Measurements from ENCODE around the gene RNF144A. TPM values are rescaled to one million over a fixed set of nuclear protein-coding genes. Genes with fewer than 3 reads are reported as not detected.

Gene RNF144A
- total and polyA plus RNA-seq, 2 experiments from 2014 or later: 2.8 to 14.7 TPM

- Histone ChIP-seq H2AFZ (no peak overlapping the region), H3K36me3 (ENCODE audit: insufficient read depth) (no peaks in the 10 kb centered on the region), H3F3A (replicated peaks; ENCODE audit: low read depth) (no peaks in the 10 kb centered on the region), H3K4me2 (no peak overlapping the region), H3K4me3 (no peak overlapping the region), H4K20me1 (replicated peaks; ENCODE audit: insufficient read depth) (no peaks in the 10 kb centered on the region), H3K4me1 (ENCODE audit: insufficient read depth) (no peaks in the 10 kb centered on the region), H3K9me2 (ENCODE audit: insufficient read depth) (no peaks in the 10 kb centered on the region), H3K79me2 (replicated peaks; ENCODE audit: insufficient read depth) (no peaks in the 10 kb centered on the region), H3K27me3 (ENCODE audit: insufficient read depth) (no peaks in the 10 kb centered on the region), H3K27ac (ENCODE audit: low read depth) (no peak overlapping the region)
- H3K36me3 Mint-ChIP-seq (ENCODE audit: low read depth): peaks cover 5% of the 10 kb centered on the region; the same call in 1 of the 3 replicates
- H3K27ac Mint-ChIP-seq: no peak overlapping the region
- H3K27me3 Mint-ChIP-seq (ENCODE audit: insufficient read depth, low read depth, poor library complexity): peaks cover 3% of the 10 kb centered on the region
- DNase-seq (ENCODE audit: low spot score): no peak
- no peaks in the 10 kb centered on the region for H3K9me3 Mint-ChIP-seq
- ATAC-seq: no peak
- no peak overlapping the region for H3K4me3 Mint-ChIP-seq
- no peak for TF ChIP-seq EZH2phosphoT487 (IDR thresholded peaks at IDR 0.05; ENCODE audit: unreplicated experiment)
- TF ChIP-seq ZNF114 (CRISPR knock-in tag; IDR thresholded peaks at IDR 0.05): no peak
- H3K4me1 Mint-ChIP-seq: no peaks in the 10 kb centered on the region; the same call in 2 of the 3 replicates
These were observed 106.3 kb downstream of the RNF144A start for GRCh38 chr2:7023542-7023941.

DNA sequence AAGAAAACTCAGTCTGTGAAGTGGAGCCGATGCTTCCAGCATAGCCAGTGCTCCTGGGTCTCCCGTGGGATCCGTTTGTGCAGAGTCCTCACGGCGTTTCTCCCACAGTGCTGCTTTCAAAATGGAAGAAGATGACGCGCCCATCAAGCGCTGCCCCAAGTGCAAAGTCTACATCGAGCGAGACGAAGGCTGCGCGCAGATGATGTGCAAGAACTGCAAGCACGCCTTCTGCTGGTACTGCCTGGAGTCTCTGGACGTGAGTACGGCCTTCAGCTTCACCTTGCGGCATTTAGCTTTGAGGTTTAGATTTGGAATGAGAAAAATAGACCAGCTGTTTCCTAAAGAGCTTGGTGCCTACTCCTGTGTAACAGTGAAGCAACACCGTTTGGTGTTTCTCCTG, 107.0 kb downstream of the RNF144A start:
- Histone ChIP-seq H4K20me1 (replicated peaks; ENCODE audit: insufficient read depth) (no peaks in the 10 kb centered on the region), H3K4me1 (ENCODE audit: insufficient read depth) (no peaks in the 10 kb centered on the region), H3K27ac (ENCODE audit: low read depth) (no peak overlapping the region), H2AFZ (no peak overlapping the region), H3K27me3 (ENCODE audit: insufficient read depth) (no peaks in the 10 kb centered on the region), H3K36me3 (ENCODE audit: insufficient read depth) (no peaks in the 10 kb centered on the region), H3K79me2 (replicated peaks; ENCODE audit: insufficient read depth) (no peaks in the 10 kb centered on the region), H3K4me3 (no peak overlapping the region), H3F3A (replicated peaks; ENCODE audit: low read depth) (no peaks in the 10 kb centered on the region), H3K9me2 (ENCODE audit: insufficient read depth) (no peaks in the 10 kb centered on the region), H3K4me2 (no peak overlapping the region)
- H3K4me1 Mint-ChIP-seq: no peaks in the 10 kb centered on the region; the same call in 2 of the 3 replicates
- peaks cover 5% of the 10 kb centered on the region; the same call in 1 of the 3 replicates for H3K36me3 Mint-ChIP-seq (ENCODE audit: low read depth)
- H3K27ac Mint-ChIP-seq: no peak overlapping the region
- H3K27me3 Mint-ChIP-seq (ENCODE audit: insufficient read depth, low read depth, poor library complexity): peaks cover 3% of the 10 kb centered on the region
- H3K9me3 Mint-ChIP-seq: no peaks in the 10 kb centered on the region
- no peak overlapping the region for H3K4me3 Mint-ChIP-seq
- no peak for ATAC-seq
- no peak for DNase-seq (ENCODE audit: low spot score)
- no peak for TF ChIP-seq EZH2phosphoT487 (IDR thresholded peaks at IDR 0.05; ENCODE audit: unreplicated experiment)
- no peak for TF ChIP-seq EZH2 (IDR thresholded peaks at IDR 0.05; ENCODE audit: low read depth, unreplicated experiment)
- TF ChIP-seq JUNB (IDR thresholded peaks at IDR 0.05; ENCODE audit: unreplicated experiment): no peak
- TF ChIP-seq, protein P1, sequence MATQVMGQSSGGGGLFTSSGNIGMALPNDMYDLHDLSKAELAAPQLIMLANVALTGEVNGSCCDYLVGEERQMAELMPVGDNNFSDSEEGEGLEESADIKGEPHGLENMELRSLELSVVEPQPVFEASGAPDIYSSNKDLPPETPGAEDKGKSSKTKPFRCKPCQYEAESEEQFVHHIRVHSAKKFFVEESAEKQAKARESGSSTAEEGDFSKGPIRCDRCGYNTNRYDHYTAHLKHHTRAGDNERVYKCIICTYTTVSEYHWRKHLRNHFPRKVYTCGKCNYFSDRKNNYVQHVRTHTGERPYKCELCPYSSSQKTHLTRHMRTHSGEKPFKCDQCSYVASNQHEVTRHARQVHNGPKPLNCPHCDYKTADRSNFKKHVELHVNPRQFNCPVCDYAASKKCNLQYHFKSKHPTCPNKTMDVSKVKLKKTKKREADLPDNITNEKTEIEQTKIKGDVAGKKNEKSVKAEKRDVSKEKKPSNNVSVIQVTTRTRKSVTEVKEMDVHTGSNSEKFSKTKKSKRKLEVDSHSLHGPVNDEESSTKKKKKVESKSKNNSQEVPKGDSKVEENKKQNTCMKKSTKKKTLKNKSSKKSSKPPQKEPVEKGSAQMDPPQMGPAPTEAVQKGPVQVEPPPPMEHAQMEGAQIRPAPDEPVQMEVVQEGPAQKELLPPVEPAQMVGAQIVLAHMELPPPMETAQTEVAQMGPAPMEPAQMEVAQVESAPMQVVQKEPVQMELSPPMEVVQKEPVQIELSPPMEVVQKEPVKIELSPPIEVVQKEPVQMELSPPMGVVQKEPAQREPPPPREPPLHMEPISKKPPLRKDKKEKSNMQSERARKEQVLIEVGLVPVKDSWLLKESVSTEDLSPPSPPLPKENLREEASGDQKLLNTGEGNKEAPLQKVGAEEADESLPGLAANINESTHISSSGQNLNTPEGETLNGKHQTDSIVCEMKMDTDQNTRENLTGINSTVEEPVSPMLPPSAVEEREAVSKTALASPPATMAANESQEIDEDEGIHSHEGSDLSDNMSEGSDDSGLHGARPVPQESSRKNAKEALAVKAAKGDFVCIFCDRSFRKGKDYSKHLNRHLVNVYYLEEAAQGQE (IDR thresholded peaks at IDR 0.05; ENCODE audit: unreplicated experiment): no peak
- no peak for TF ChIP-seq STAT1 (IDR thresholded peaks at IDR 0.05; ENCODE audit: unreplicated experiment)
- no peak for TF ChIP-seq POLR2AphosphoS5 (IDR thresholded peaks at IDR 0.05; ENCODE audit: low read depth)
- TF ChIP-seq ZNF462 (CRISPR knock-in tag; IDR thresholded peaks at IDR 0.05): no peak
- no peak for TF ChIP-seq ZNF331 (CRISPR knock-in tag; IDR thresholded peaks at IDR 0.05; ENCODE audit: low read depth)
- TF ChIP-seq CREB1 (CRISPR knock-in tag; IDR thresholded peaks at IDR 0.05; ENCODE audit: low read depth): no peak
- TF ChIP-seq ZNF114 (CRISPR knock-in tag; IDR thresholded peaks at IDR 0.05): no peak
- no peak for TF ChIP-seq NANOG (IDR thresholded peaks at IDR 0.05; ENCODE audit: borderline replicate concordance)
